ENCODE measurements around the gene GRAMD4. TPM values are rescaled to one million over a fixed set of nuclear protein-coding genes. Genes with fewer than 3 reads are reported as not detected.

GRAMD4 gene
- total RNA-seq, 1 donor from 2014 or later, result 45.6 TPM

DNA sequence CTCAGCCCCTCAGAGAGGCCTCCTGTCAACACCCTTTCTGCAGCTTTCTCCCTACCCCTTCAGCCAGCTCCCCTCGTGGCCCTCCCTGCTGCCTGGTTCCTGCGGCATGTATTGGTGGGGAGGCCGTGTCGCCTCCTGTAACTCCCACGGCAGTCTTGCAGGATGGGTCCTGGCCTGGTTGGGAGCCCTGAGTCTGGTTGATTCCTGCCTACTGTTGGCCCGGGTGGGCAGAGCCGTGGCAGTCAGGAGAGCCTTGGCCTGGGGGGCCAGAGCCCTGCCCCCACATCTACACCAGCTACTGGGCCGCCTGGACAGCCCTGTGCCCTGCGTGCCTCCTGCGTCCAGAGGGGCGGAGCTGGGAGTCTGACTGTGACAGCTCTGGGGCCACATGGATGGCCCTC is 30.3 kb upstream of the GRAMD4 start:
- no peaks in the 10 kb centered on the region for H3K9me3 Mint-ChIP-seq
- TF ChIP-seq, protein P1, sequence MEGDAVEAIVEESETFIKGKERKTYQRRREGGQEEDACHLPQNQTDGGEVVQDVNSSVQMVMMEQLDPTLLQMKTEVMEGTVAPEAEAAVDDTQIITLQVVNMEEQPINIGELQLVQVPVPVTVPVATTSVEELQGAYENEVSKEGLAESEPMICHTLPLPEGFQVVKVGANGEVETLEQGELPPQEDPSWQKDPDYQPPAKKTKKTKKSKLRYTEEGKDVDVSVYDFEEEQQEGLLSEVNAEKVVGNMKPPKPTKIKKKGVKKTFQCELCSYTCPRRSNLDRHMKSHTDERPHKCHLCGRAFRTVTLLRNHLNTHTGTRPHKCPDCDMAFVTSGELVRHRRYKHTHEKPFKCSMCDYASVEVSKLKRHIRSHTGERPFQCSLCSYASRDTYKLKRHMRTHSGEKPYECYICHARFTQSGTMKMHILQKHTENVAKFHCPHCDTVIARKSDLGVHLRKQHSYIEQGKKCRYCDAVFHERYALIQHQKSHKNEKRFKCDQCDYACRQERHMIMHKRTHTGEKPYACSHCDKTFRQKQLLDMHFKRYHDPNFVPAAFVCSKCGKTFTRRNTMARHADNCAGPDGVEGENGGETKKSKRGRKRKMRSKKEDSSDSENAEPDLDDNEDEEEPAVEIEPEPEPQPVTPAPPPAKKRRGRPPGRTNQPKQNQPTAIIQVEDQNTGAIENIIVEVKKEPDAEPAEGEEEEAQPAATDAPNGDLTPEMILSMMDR (IDR thresholded peaks at IDR 0.05), result no peak
- H3K4me3 Mint-ChIP-seq, result no peak overlapping the region
- no peaks in the 10 kb centered on the region for H3K36me3 Mint-ChIP-seq (ENCODE audit: low read depth)
- peak overlapping the region; percentile 91 for H3K27ac Mint-ChIP-seq
- DNase-seq (no peak), ATAC-seq (ENCODE audit: low read depth) (no peak)
- peaks cover 81% of the 10 kb centered on the region for H3K4me1 Mint-ChIP-seq
- H3K27me3 Mint-ChIP-seq, result no peaks in the 10 kb centered on the region
- intact Hi-C loops (cut with micrococcal nuclease), result no loop called here
- ChIA-PET CTCF (interaction anchor here (2.7 kb wide), 1 partner anchor 26 kb away, joined by 11 read pairs; no protein-coding TSS in a partner anchor), POLR2A (interaction anchor here (0.6 to 4.3 kb wide), 4 partner anchors 9 to 145 kb away, joined by 4 to 44 read pairs (median 10); no protein-coding TSS in a partner anchor)

- CTCF ChIA-PET, result interaction anchor here (2.7 kb wide), 1 partner anchor 27 kb away, joined by 11 read pairs; no protein-coding TSS in a partner anchor
- Mint-ChIP-seq H3K9me3 (no peaks in the 10 kb centered on the region), H3K4me3 (peak overlapping the region; percentile 32), H3K27ac (peak overlapping the region; percentile 91), H3K36me3 (ENCODE audit: low read depth) (no peaks in the 10 kb centered on the region), H3K4me1 (peaks cover 84% of the 10 kb centered on the region), H3K27me3 (no peaks in the 10 kb centered on the region)
- POLR2A ChIA-PET, result interaction anchor here (0.6 to 4.3 kb wide), 7 partner anchors 9 to 178 kb away, joined by 4 to 44 read pairs (median 5); partner anchors contain the start of gene TBC1D22A
- intact Hi-C loops (cut with micrococcal nuclease), result no loop called here
- DNase-seq (no peak), ATAC-seq (ENCODE audit: low read depth) (no peak)
- TF ChIP-seq, protein P1 (IDR thresholded peaks at IDR 0.05), result no peak
Observed at GRCh38 chr22:46590334-46590733, 29.9 kb upstream of the GRAMD4 start.

DNA sequence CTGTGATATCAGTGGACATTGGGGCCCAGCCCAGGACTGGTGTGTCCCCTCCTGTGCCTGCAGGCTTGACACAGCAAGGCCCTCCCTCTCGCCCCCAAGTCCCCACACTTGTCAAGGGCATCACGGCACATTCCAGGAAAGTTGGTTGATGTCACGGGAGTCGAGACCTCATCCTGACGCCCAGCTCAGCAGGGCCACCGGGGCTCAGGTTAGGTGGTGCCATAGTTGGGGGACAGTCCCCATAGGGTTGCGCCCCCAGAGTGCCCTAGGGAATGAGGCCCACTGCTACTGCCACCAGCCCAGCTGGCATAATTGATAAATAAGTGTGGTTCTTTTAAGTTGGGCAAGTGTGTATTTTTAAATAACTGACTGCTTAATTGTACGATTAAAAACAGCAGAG is 28.3 kb upstream of the GRAMD4 start:
- Mint-ChIP-seq H3K27ac (peak overlapping the region; percentile 91), H3K9me3 (no peaks in the 10 kb centered on the region), H3K36me3 (ENCODE audit: low read depth) (no peaks in the 10 kb centered on the region), H3K4me1 (peaks cover 73% of the 10 kb centered on the region), H3K27me3 (no peaks in the 10 kb centered on the region), H3K4me3 (peak overlapping the region; percentile 79)
- DNase-seq (no peak), ATAC-seq (ENCODE audit: low read depth) (no peak)
- POLR2A ChIA-PET, result interaction anchor here (0.7 to 1.4 kb wide), 4 partner anchors 10 to 171 kb away, joined by 4 to 7 read pairs (median 4); partner anchors contain the start of gene TBC1D22A
- CTCF ChIA-PET, result interaction anchor here (1.5 kb wide), 1 partner anchor 28 kb away, joined by 3 read pairs; no protein-coding TSS in a partner anchor
- intact Hi-C loops (cut with micrococcal nuclease), result loop anchor here (2.0 kb wide), 2 partner anchors 21 to 31 kb away; no protein-coding TSS in a partner anchor
- TF ChIP-seq, protein P1 (IDR thresholded peaks at IDR 0.05), result no peak

- ATAC-seq (ENCODE audit: low read depth) (peak; percentile 45), DNase-seq (peak; percentile 64)
- Mint-ChIP-seq H3K27ac (peak overlapping the region; percentile 91), H3K4me1 (peaks cover 70% of the 10 kb centered on the region), H3K9me3 (no peaks in the 10 kb centered on the region), H3K4me3 (peak overlapping the region; percentile 79), H3K36me3 (ENCODE audit: low read depth) (no peaks in the 10 kb centered on the region), H3K27me3 (no peaks in the 10 kb centered on the region)
- TF ChIP-seq, protein P1 (IDR thresholded peaks at IDR 0.05), result no peak
- intact Hi-C loops (cut with micrococcal nuclease), result loop anchor here (2.0 kb wide), 2 partner anchors 20 to 30 kb away; no protein-coding TSS in a partner anchor
- CTCF ChIA-PET, result interaction anchor here (1.5 kb wide), 1 partner anchor 29 kb away, joined by 3 read pairs; no protein-coding TSS in a partner anchor
- POLR2A ChIA-PET, result interaction anchor here (0.7 to 1.5 kb wide), 4 partner anchors 11 to 147 kb away, joined by 4 to 7 read pairs (median 6); no protein-coding TSS in a partner anchor
Observed at GRCh38 chr22:46592390-46592872, 27.8 kb upstream of the GRAMD4 start.

- H3K27ac Mint-ChIP-seq, result peak overlapping the region; percentile 91
- no peaks in the 10 kb centered on the region for H3K36me3 Mint-ChIP-seq (ENCODE audit: low read depth)
- peak overlapping the region; percentile 79 for H3K4me3 Mint-ChIP-seq
- ChIA-PET CTCF (interaction anchor here (1.9 kb wide), 1 partner anchor 30 kb away, joined by 6 read pairs; no protein-coding TSS in a partner anchor), POLR2A (interaction anchor here (0.8 to 1.8 kb wide), 5 partner anchors 12 to 170 kb away, joined by 3 to 7 read pairs (median 3); no protein-coding TSS in a partner anchor)
- TF ChIP-seq, protein P1 (IDR thresholded peaks at IDR 0.05), result no peak
- DNase-seq (peak; percentile 54), ATAC-seq (ENCODE audit: low read depth) (peak; percentile 80)
- intact Hi-C loops (cut with micrococcal nuclease), result loop anchor here (1.0 to 2.0 kb wide), 3 partner anchors 16 to 30 kb away; no protein-coding TSS in a partner anchor
- H3K27me3 Mint-ChIP-seq, result no peaks in the 10 kb centered on the region
- no peaks in the 10 kb centered on the region for H3K9me3 Mint-ChIP-seq
- peaks cover 66% of the 10 kb centered on the region for H3K4me1 Mint-ChIP-seq
Observed at GRCh38 chr22:46593211-46593681, 26.9 kb upstream of the GRAMD4 start.
